Endothelial cell of umbilical vein (primary cell): ENCODE data around the gene NCF4. TPM values are rescaled to one million over a fixed set of nuclear protein-coding genes. Genes with fewer than 3 reads are reported as not detected.

Experiments
- BruUV-seq: library from RNA; stranded (reverse); fragments of 400-500 nt; replicated peaks from 2 replicates; lab custom pipeline; 2021; lab: Mats Ljungman, UMichigan
- CTCF ChIA-PET: fragments of 300-600, 350-600 bp; sonication (Branson Sonifier 250); formaldehyde crosslinking; loops from one replicate; lab custom pipeline; 2021; ENCODE audit warnings: antibody characterized with exemption, inconsistent platforms; lab: Charles Lee
- POLR2A ChIA-PET: fragments of 300-600, 350-600 bp; sonication (Branson Sonifier 250); formaldehyde crosslinking; loops from one replicate; lab custom pipeline; 2021; ENCODE audit warnings: antibody characterized with exemption, inconsistent platforms; lab: Charles Lee
- DNase-seq: peaks from one replicate; pipeline ENCODE4 v3.0.0-alpha.2; 2011; ENCODE audit warnings: low read depth, low spot score
- FAIRE-seq: peaks from 2 replicates; lab custom pipeline; 2011; peaks lifted over from hg19 to GRCh38; lab: Jason Lieb, UNC
- H2AFZ ChIP-seq: 2 replicates; pipeline ENCODE4 v1.6.0; 2012; ENCODE audit warnings: low read depth, low read length, control low read depth, inconsistent platforms
- H3K27ac ChIP-seq: 2 replicates; pipeline ENCODE4 v1.5.1; 2011; ENCODE audit warnings: low read depth, mild to moderate bottlenecking, control low read depth, low read length, moderate library complexity; ENCODE audit not compliant: insufficient read depth
- H3K27me3 ChIP-seq, 2 experiments: 2 replicates each; pipeline versions ENCODE4 v1.6.0 to v1.6.1; 2011; ENCODE audit warnings: low read length in 2 of 2, mixed read lengths in 1 of 2; ENCODE audit not compliant: control insufficient read depth in 2 of 2, insufficient read depth in 2 of 2
- H3K36me3 ChIP-seq, 2 experiments: 2 replicates in 1 of 2; 3 replicates in 1 of 2; pipeline ENCODE4 v1.5.1; 2011; ENCODE audit warnings: low read length in 2 of 2, mild to moderate bottlenecking in 1 of 2, moderate library complexity in 1 of 2; ENCODE audit not compliant: control insufficient read depth in 2 of 2, insufficient read depth in 2 of 2; ENCODE audit errors: extremely low read depth in 1 of 2
- H3K4me1 ChIP-seq: 3 replicates; pipeline ENCODE4 v1.5.1; 2011; ENCODE audit warnings: mild to moderate bottlenecking, low read length; ENCODE audit not compliant: control insufficient read depth, insufficient read depth; ENCODE audit errors: extremely low read depth
- H3K4me2 ChIP-seq: 2 replicates; pipeline ENCODE4 v1.6.1; 2011; ENCODE audit warnings: low read length, control low read depth, mixed read lengths; ENCODE audit not compliant: insufficient read depth
- H3K4me3 ChIP-seq, 3 experiments: fragments of 200-600 bp in 1 of 3; sonication (generic), shearing (Covaris generic) in 1 of 3; replicated peaks in 1 of 3; 2 replicates each; pipeline ENCODE4 v1.5.1; 2011 to 2016; ENCODE audit warnings: control low read depth in 3 of 3, low read length in 3 of 3, mild to moderate bottlenecking in 2 of 3, inconsistent platforms in 1 of 3, low read depth in 1 of 3, moderate library complexity in 1 of 3; ENCODE audit not compliant: insufficient read depth in 1 of 3
- H3K79me2 ChIP-seq: 2 replicates; pipeline ENCODE4 v1.6.0; 2012; ENCODE audit warnings: low read length, inconsistent platforms; ENCODE audit not compliant: control insufficient read depth, insufficient read depth
- H3K9ac ChIP-seq: replicated peaks from 2 replicates; pipeline ENCODE3; 2011; ENCODE audit warnings: low read length, control low read depth; ENCODE audit not compliant: insufficient read depth; ENCODE audit errors: extremely low read depth
- H3K9me1 ChIP-seq: replicated peaks from 3 replicates; pipeline ENCODE4 v1.6.0; 2011; ENCODE audit warnings: mild to moderate bottlenecking, low read length; ENCODE audit not compliant: control insufficient read depth, insufficient read depth; ENCODE audit errors: extremely low read depth
- H3K9me3 ChIP-seq: replicated peaks from 2 replicates; pipeline ENCODE4 v1.5.1; 2012; ENCODE audit warnings: low read length, inconsistent platforms; ENCODE audit not compliant: control insufficient read depth, insufficient read depth
- H4K20me1 ChIP-seq: replicated peaks from 2 replicates; pipeline ENCODE3; 2011; ENCODE audit warnings: mild to moderate bottlenecking, low read length; ENCODE audit not compliant: control insufficient read depth, insufficient read depth; ENCODE audit errors: extremely low read depth
- EZH2 ChIP-seq: IDR thresholded peaks from 2 replicates; pipeline ENCODE4 v1.6.1; 2012; ENCODE audit warnings: borderline replicate concordance, low read depth, mild to moderate bottlenecking, moderate library complexity, low read length, inconsistent platforms; ENCODE audit not compliant: severe bottlenecking
- FOS ChIP-seq: IDR thresholded peaks from 2 replicates; pipeline ENCODE4 v1.6.1; 2011; ENCODE audit warnings: mild to moderate bottlenecking, low read length, moderate library complexity, borderline replicate concordance; ENCODE audit not compliant: insufficient read depth
- GATA2 ChIP-seq: IDR thresholded peaks from 2 replicates; pipeline ENCODE4 v1.7.0; 2011; ENCODE audit warnings: low read depth, mild to moderate bottlenecking, moderate library complexity, mixed read lengths, low read length; ENCODE audit not compliant: insufficient read length, insufficient read depth
- JUN ChIP-seq: IDR thresholded peaks from 2 replicates; pipeline ENCODE4 v1.6.1; 2011; ENCODE audit warnings: borderline replicate concordance, low read depth; ENCODE audit not compliant: insufficient read length, insufficient read depth
- MYC ChIP-seq: IDR thresholded peaks from one replicate; pipeline ENCODE4 v1.6.1; 2011; ENCODE audit warnings: mild to moderate bottlenecking, low read depth, low read length
- POLR2A ChIP-seq: IDR thresholded peaks from 2 replicates; pipeline ENCODE4 v1.6.1; 2012; ENCODE audit warnings: low read depth, mild to moderate bottlenecking, control low read depth, low read length
- POLR2AphosphoS5 ChIP-seq: IDR thresholded peaks from 2 replicates; pipeline ENCODE4 v1.6.1; 2012; ENCODE audit warnings: low read depth, mild to moderate bottlenecking, control low read depth, low read length, moderate library complexity; ENCODE audit not compliant: insufficient read depth
- dilution Hi-C: fragments of 300-500 bp; cut with MboI; formaldehyde crosslinking; loops from one replicate; pipeline ENCODE4 v1.15.0; 2019; ENCODE audit warnings: low sequenced_read_pairs; ENCODE audit not compliant: extremely low pct_ligation_motif_present
- intact Hi-C: fragments of 100-400 bp; cut with micrococcal nuclease; formaldehyde crosslinking; loops from one replicate; pipeline ENCODE4 v1.10.0; 2022
- polyA plus RNA-seq, 4 experiments: library from polyadenylated mRNA; depleted of rRNA in 3 of 4; stranded (reverse) in 3 of 4; unstranded in 1 of 4; fragments of >200 nt; gene quantifications; 2 replicates each; pipeline versions ENCODE4 v1.2.1 to v1.2.3, GENCODE V29; 2011 to 2012; ENCODE audit warnings: missing spikeins in 1 of 4
- total RNA-seq: library from RNA; stranded (reverse); gene quantifications from 2 replicates; pipeline ENCODE4 v1.2.3, GENCODE V29; 2021
- TF ChIP-seq, protein P1 (sequence below), 2 donors: IDR thresholded peaks; 1 replicate in 1 of 2; 2 replicates in 1 of 2; pipeline ENCODE4 v1.5.1; 2011; ENCODE audit warnings: low read length in 2 of 2, mild to moderate bottlenecking in 2 of 2, moderate library complexity in 2 of 2, control low read depth in 1 of 2, inconsistent platforms in 1 of 2, low read depth in 1 of 2; ENCODE audit not compliant: insufficient read depth in 1 of 2; ENCODE audit errors: extremely low read depth in 1 of 2
- TF ChIP-seq, protein P2 (sequence below): IDR thresholded peaks from 2 replicates; pipeline ENCODE4 v1.6.1; 2011; ENCODE audit not compliant: insufficient read depth, insufficient read length

Gene NCF4
- total and polyA plus RNA-seq, 2 donors (not counting 3 experiments of a cell fraction or from before 2014, with no cell fraction given) = 0.07 TPM; not detected in 1

DNA sequence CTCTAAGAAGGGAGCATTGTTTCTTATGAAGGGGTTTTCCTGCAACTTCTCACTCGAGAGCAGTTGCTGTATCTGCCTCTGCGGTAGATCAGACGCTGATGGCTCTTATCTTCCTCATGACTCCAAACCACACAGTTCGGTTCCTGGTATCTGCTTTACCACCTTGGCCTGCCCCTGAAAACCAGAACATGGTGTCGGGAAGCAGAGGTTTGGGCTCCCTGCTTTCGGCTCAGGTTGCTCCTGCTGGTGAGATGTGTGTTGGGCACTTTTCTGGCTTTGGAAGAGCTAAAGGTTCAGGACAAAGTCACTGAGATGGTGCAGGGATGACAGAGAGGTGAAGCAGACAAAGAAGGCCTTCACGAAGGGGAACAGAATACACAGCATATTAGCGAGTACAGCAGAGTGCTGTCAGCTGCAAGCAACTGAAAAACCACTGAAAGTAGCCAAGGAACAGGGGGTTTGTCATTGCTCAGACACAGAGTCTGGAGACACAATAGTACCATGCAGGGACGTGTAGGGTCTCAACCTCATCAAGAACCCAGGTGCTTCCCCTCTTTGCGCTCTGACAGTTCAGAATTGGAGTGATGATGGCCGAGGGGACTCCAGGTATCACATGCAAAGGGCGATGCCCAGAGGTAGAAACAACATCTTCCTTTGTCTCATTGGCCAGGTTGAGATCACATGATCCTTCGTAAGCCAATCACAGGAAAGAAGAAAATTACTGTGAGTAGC is 40.8 kb downstream of the NCF4 start:
- Histone ChIP-seq H3K9me1 (no peaks in the 10 kb centered on the region), H2AFZ (no peak overlapping the region), H3K4me2 (no peak overlapping the region), H3K27ac (no peak overlapping the region), H3K79me2 (no peaks in the 10 kb centered on the region), H3K27me3 (peaks cover 3 to 4% of the 10 kb centered on the region in 2 experiments), H4K20me1 (no peaks in the 10 kb centered on the region), H3K4me1 (peaks cover 2% of the 10 kb centered on the region), H3K36me3 (no peaks in the 10 kb centered on the region), H3K9ac (no peak overlapping the region), H3K4me3 (no peak overlapping the region), H3K9me3 (no peaks in the 10 kb centered on the region)
- no TSS peak for BruUV-seq
- TF ChIP-seq EZH2 = no peak
- TF ChIP-seq, protein P1, sequence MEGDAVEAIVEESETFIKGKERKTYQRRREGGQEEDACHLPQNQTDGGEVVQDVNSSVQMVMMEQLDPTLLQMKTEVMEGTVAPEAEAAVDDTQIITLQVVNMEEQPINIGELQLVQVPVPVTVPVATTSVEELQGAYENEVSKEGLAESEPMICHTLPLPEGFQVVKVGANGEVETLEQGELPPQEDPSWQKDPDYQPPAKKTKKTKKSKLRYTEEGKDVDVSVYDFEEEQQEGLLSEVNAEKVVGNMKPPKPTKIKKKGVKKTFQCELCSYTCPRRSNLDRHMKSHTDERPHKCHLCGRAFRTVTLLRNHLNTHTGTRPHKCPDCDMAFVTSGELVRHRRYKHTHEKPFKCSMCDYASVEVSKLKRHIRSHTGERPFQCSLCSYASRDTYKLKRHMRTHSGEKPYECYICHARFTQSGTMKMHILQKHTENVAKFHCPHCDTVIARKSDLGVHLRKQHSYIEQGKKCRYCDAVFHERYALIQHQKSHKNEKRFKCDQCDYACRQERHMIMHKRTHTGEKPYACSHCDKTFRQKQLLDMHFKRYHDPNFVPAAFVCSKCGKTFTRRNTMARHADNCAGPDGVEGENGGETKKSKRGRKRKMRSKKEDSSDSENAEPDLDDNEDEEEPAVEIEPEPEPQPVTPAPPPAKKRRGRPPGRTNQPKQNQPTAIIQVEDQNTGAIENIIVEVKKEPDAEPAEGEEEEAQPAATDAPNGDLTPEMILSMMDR (IDR thresholded peaks at IDR 0.05; ENCODE audit: extremely low read depth in 1 of 2, insufficient read depth in 1 of 2, low read depth in 1 of 2, low read length in 2 of 2) = no peak
- TF ChIP-seq POLR2A = no peak
- no peak for TF ChIP-seq MYC
- no peak for TF ChIP-seq JUN
- TF ChIP-seq, protein P2, sequence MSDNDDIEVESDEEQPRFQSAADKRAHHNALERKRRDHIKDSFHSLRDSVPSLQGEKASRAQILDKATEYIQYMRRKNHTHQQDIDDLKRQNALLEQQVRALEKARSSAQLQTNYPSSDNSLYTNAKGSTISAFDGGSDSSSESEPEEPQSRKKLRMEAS = no peak
- TF ChIP-seq GATA2 = no peak
- no peak for TF ChIP-seq POLR2AphosphoS5
- no peak for TF ChIP-seq FOS
- dilution Hi-C loops (no loop called here), intact Hi-C loops (no loop called here)
- POLR2A ChIA-PET = no interaction called here
- CTCF ChIA-PET = interaction anchor here (0.6 to 1.1 kb wide), 3 partner anchors 9 to 125 kb away, joined by 3 read pairs; partner anchors contain the start of genes CSF2RB and IFT27
- FAIRE-seq (no peak), DNase-seq (no peak)
